ENCODE measurements around the gene ATF2. TPM values are rescaled to one million over a fixed set of nuclear protein-coding genes. Genes with fewer than 3 reads are reported as not detected.

The ATF2 gene
- total and polyA plus RNA-seq, 2 donors (not counting 1 experiment from before 2014, with no cell fraction given), result 23.6 to 66.8 TPM

GRCh38 chr2:175154661-175155082, 13.3 kb downstream of the ATF2 start:
- Histone ChIP-seq H3K36me3 (replicated peaks in 1 of 2; ENCODE audit: control extremely low read depth in 1 of 2, control insufficient read depth in 1 of 2, extremely low read depth in 1 of 2, insufficient read depth in 2 of 2, low read length in 1 of 2) (peaks cover 2% of the 10 kb centered on the region in 2 experiments), H3K4me1 (ENCODE audit: control insufficient read depth in 2 of 2, insufficient read depth in 2 of 2, low read length in 2 of 2) (no peaks in the 10 kb centered on the region), H3K79me2 (ENCODE audit: control insufficient read depth, insufficient read depth, low read length) (peaks cover 97% of the 10 kb centered on the region), H3K9me3 (ENCODE audit: control extremely low read depth in 1 of 3, control insufficient read depth in 2 of 3, insufficient read depth in 1 of 3, low read length in 2 of 3) (no peaks in the 10 kb centered on the region), H3K4me3 (ENCODE audit: control extremely low read depth in 1 of 5, extremely low read depth in 1 of 5, insufficient read depth in 1 of 5, low read depth in 2 of 5, low read length in 4 of 5) (no peak overlapping the region), H4K20me1 (ENCODE audit: control insufficient read depth, insufficient read depth, low read length, poor library complexity, severe bottlenecking) (peaks cover 78% of the 10 kb centered on the region), H2AFZ (ENCODE audit: insufficient read depth, low read depth, low read length, poor library complexity, severe bottlenecking) (no peak overlapping the region), H3K27me3 (replicated peaks in 1 of 4; ENCODE audit: control extremely low read depth in 1 of 4, control insufficient read depth in 3 of 4, insufficient read depth in 4 of 4, low read length in 3 of 4) (no peaks in the 10 kb centered on the region), H3K4me2 (replicated peaks; ENCODE audit: low read depth, low read length, poor library complexity, severe bottlenecking) (no peak overlapping the region), H3K9ac (ENCODE audit: low read length) (no peak overlapping the region), H3K27ac (ENCODE audit: low read length in 2 of 2) (no peak overlapping the region)
- ATAC-seq (ENCODE audit: low read depth), result no peak
- Mint-ChIP-seq H3K27ac (no peak overlapping the region), H3K4me1 (peaks cover 31% of the 10 kb centered on the region), H3K4me3 (no peak overlapping the region), H3K9me3 (ENCODE audit: insufficient read depth) (no peaks in the 10 kb centered on the region), H3K27me3 (no peaks in the 10 kb centered on the region)
- ChIA-PET CTCF (interaction anchor here (1.1 kb wide), 1 partner anchor 13 kb away, joined by 3 read pairs; no protein-coding TSS in a partner anchor), POLR2A (no interaction called here)
- TF ChIP-seq CTCF (IDR thresholded peaks at IDR 0.05), result no peak
- no peak for TF ChIP-seq EZH2 (IDR thresholded peaks at IDR 0.05; ENCODE audit: borderline replicate concordance, insufficient read depth, low read depth, low read length, poor library complexity, severe bottlenecking)
- DNase-seq, result no peak
- intact Hi-C loops (cut with micrococcal nuclease), result no loop called here

GRCh38 chr2:175152242-175152641, 15.8 kb downstream of the ATF2 start:
- H3K4me3 Mint-ChIP-seq, result no peak overlapping the region
- no peak overlapping the region for H3K27ac Mint-ChIP-seq
- Histone ChIP-seq H3K9ac (ENCODE audit: low read length) (no peak overlapping the region), H2AFZ (ENCODE audit: insufficient read depth, low read depth, low read length, poor library complexity, severe bottlenecking) (no peak overlapping the region), H3K27ac (ENCODE audit: low read length in 2 of 2) (no peak overlapping the region), H3K4me1 (ENCODE audit: control insufficient read depth in 2 of 2, insufficient read depth in 2 of 2, low read length in 2 of 2) (no peaks in the 10 kb centered on the region), H3K4me2 (replicated peaks; ENCODE audit: low read depth, low read length, poor library complexity, severe bottlenecking) (no peak overlapping the region), H3K9me3 (ENCODE audit: control extremely low read depth in 1 of 3, control insufficient read depth in 2 of 3, insufficient read depth in 1 of 3, low read length in 2 of 3) (no peaks in the 10 kb centered on the region), H3K27me3 (replicated peaks in 1 of 4; ENCODE audit: control extremely low read depth in 1 of 4, control insufficient read depth in 3 of 4, insufficient read depth in 4 of 4, low read length in 3 of 4) (no peaks in the 10 kb centered on the region), H3K36me3 (replicated peaks in 1 of 2; ENCODE audit: control extremely low read depth in 1 of 2, control insufficient read depth in 1 of 2, extremely low read depth in 1 of 2, insufficient read depth in 2 of 2, low read length in 1 of 2) (peaks cover 0 to 8% of the 10 kb centered on the region in 2 experiments), H4K20me1 (ENCODE audit: control insufficient read depth, insufficient read depth, low read length, poor library complexity, severe bottlenecking) (peaks cover 77% of the 10 kb centered on the region), H3K79me2 (ENCODE audit: control insufficient read depth, insufficient read depth, low read length) (peaks cover 96% of the 10 kb centered on the region), H3K4me3 (ENCODE audit: control extremely low read depth in 1 of 5, extremely low read depth in 1 of 5, insufficient read depth in 1 of 5, low read depth in 2 of 5, low read length in 4 of 5) (no peak overlapping the region)
- H3K9me3 Mint-ChIP-seq (ENCODE audit: insufficient read depth), result no peaks in the 10 kb centered on the region
- H3K27me3 Mint-ChIP-seq, result no peaks in the 10 kb centered on the region
- ATAC-seq (ENCODE audit: low read depth) (no peak), DNase-seq (no peak)
- intact Hi-C loops (cut with micrococcal nuclease), result no loop called here
- TF ChIP-seq CTCF (IDR thresholded peaks at IDR 0.05) (no peak), EZH2 (IDR thresholded peaks at IDR 0.05; ENCODE audit: borderline replicate concordance, insufficient read depth, low read depth, low read length, poor library complexity, severe bottlenecking) (no peak)
- POLR2A ChIA-PET, result no interaction called here
- CTCF ChIA-PET, result no interaction called here
- no CpG with 5 or more reads among the region's 2 CpGs for WGBS (ENCODE audit: insufficient coverage)
- H3K4me1 Mint-ChIP-seq, result peaks cover 35% of the 10 kb centered on the region
